GM13976 (cell line): ENCODE results near the gene ZNF385B.

Experiments used
- DNase-seq: peaks from one replicate; pipeline ENCODE4 v3.0.0; 2012; ENCODE audit warnings: low spot score
- CTCF ChIP-seq: IDR thresholded peaks from 2 replicates; pipeline ENCODE4 v1.5.1; 2012; ENCODE audit warnings: borderline replicate concordance, mild to moderate bottlenecking; ENCODE audit not compliant: insufficient read depth; ENCODE audit errors: extremely low read depth, missing control alignments, control extremely low read depth
- in situ Hi-C: fragments of 300-500 bp; cut with MboI; formaldehyde crosslinking; loops from one replicate; pipeline ENCODE4 v1.12.0; 2022; ENCODE audit warnings: low sequenced_read_pairs, mixed read lengths, inconsistent platforms; ENCODE audit not compliant: unreplicated experiment

ZNF385B gene

DNA sequence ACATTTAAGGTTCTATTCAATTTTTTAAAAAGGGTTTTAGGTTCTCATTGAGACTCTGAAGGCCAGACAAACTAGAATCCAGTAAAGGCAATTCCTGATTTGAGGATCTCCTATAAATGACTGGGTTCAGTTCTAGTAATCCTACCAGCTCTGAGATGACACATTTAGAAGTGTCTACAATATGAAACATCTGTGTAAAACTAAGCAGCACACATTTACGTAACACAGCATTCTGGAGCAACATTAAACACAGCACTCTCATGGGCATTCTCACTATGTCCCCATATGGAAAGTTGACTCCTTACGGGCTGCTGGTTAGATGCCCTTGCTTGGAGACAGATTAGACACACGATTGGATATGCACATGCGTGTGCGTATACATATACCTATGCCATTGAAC is 114.4 kb downstream of the ZNF385B start:
- TF ChIP-seq CTCF, result no peak
- in situ Hi-C loops, result loop anchor here (25.0 kb wide), 1 partner anchor 960 kb away; no protein-coding TSS in a partner anchor
- no peak for DNase-seq

- TF ChIP-seq CTCF, result no peak
- no peak for DNase-seq
- in situ Hi-C loops, result loop anchor here (25.0 kb wide), 1 partner anchor 958 kb away; no protein-coding TSS in a partner anchor
These were observed 115.7 kb downstream of the ZNF385B start for GRCh38 chr2:179745635-179746256.

- TF ChIP-seq CTCF, result no peak
- in situ Hi-C loops, result loop anchor here (25.0 kb wide), 1 partner anchor 957 kb away; no protein-coding TSS in a partner anchor
- no peak for DNase-seq
These were observed 117.0 kb downstream of the ZNF385B start for GRCh38 chr2:179744401-179744800.

- no peak for TF ChIP-seq CTCF
- in situ Hi-C loops, result loop anchor here (25.0 kb wide), 1 partner anchor 954 kb away; no protein-coding TSS in a partner anchor
- DNase-seq, result no peak
These were observed 120.1 kb downstream of the ZNF385B start for GRCh38 chr2:179741317-179741716.

DNA sequence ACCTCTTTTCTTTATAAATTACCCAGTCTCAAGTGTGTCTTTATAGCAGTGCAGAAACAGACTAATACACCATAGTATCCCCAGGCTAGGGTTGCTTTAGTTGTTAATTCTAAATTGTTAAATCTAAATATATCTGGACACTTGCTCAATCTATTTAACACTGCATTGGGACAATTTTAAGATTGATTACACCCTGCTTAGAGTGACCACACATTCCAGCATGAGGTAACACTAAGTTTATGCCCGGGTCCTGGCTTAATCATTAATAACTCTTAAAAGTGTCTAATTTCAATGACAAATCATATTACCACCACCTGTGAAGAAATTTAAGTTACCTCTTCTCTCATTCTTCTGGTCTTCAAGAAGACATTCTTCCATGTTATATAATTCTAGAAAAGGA is 131.4 kb downstream of the ZNF385B start:
- in situ Hi-C loops, result loop anchor here (25.0 kb wide), 1 partner anchor 943 kb away; no protein-coding TSS in a partner anchor
- no peak for TF ChIP-seq CTCF

GRCh38 chr2:179726461-179727180 is 134.8 kb downstream of the ZNF385B start:
- no peak for DNase-seq
- no peak for TF ChIP-seq CTCF
- in situ Hi-C loops, result loop anchor here (25.0 kb wide), 1 partner anchor 939 kb away; no protein-coding TSS in a partner anchor

More for the DNA sequence above, 131.4 kb downstream of the ZNF385B start:
- DNase-seq, result no peak
